NCI-H526 (cell line): Measurements from ENCODE around the gene P2RY8.

Experiments
- DNase-seq, 2 experiments: peaks; one replicate each; lab custom pipeline; 2025; lab: John Stamatoyannopoulos, UW

Gene P2RY8

GRCh38 chrX:1417921-1418771 is 118.8 kb downstream of the P2RY8 start:
- DNase-seq = no peak

DNA sequence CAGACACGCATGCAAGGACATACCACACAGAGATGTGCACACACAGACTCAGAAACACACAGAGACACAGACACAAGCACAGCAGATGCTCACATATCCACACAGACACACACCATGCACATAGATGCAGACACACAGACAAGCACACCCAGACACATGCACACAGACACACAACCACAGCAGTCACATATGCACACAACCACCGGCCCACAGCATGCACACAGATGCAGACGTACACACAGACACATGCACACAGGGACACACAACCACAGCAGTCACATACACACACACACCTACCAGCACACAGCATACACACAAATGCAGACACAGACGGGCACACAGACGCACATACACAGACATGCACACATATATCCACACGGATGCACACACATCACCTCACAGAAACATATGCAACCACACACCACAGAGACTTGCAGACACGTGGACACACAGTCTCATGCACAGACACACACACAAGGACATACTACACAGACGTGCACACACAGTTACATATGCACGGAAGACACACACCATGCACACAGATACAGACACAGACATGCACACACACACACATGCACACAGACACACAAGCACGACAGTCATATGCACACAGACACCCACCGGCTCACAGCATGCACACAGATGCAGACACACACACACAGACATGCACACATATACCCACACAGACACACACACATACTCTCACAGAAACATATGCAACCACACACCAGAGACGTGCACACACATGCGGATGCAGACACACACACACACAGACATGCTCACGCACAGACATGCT is 119.8 kb downstream of the P2RY8 start:
- DNase-seq = no peak

GRCh38 chrX:1416327-1416784 is 120.6 kb downstream of the P2RY8 start:
- no peak for DNase-seq
